Thyroid gland (tissue), 4 donors: ENCODE data around the gene SIGLEC15. TPM values are rescaled to one million over a fixed set of nuclear protein-coding genes. Genes with fewer than 3 reads are reported as not detected.

Source experiments
- DNase-seq, 2 donors: peaks; one replicate each; pipeline ENCODE4 v3.0.0-alpha.2; 2019
- H3K27ac ChIP-seq, 3 donors: fragments of 200-600 bp; sonication (generic); 1 replicate in 2 of 3; 2 replicates in 1 of 3; pipeline ENCODE4 v1.5.1; 2016 to 2019; ENCODE audit warnings: mild to moderate bottlenecking in 1 of 3, moderate library complexity in 1 of 3
- H3K27me3 ChIP-seq: fragments of 200-600 bp; sonication (generic); one replicate; pipeline ENCODE4 v1.5.1; 2019
- H3K36me3 ChIP-seq, 2 donors: fragments of 200-600 bp; sonication (generic); one replicate each; pipeline ENCODE4 v1.5.1; 2016 to 2019
- H3K4me1 ChIP-seq, 2 donors: fragments of 200-600 bp; sonication (generic); one replicate each; pipeline ENCODE4 v1.5.1; 2017 to 2019
- H3K4me3 ChIP-seq, 3 donors: fragments of 200-600 bp; sonication (generic); replicated peaks in 1 of 3; 1 replicate in 2 of 3; 2 replicates in 1 of 3; pipeline ENCODE4 v1.5.1; 2016; ENCODE audit warnings: mild to moderate bottlenecking in 1 of 3
- H3K9me3 ChIP-seq: fragments of 200-600 bp; sonication (generic); one replicate; pipeline ENCODE4 v1.5.1; 2017
- POLR2A ChIP-seq, 2 donors: fragments of 450-650 bp; IDR thresholded peaks; one replicate each; pipeline ENCODE4 v1.6.1; 2017; ENCODE audit warnings: antibody characterized with exemption in 2 of 2, mild to moderate bottlenecking in 2 of 2, moderate library complexity in 1 of 2
- WGBS, 2 donors: methylation state at CpG; one replicate each; pipeline ENCODE4 v1.1.5; 2017; 5-methylcytosine and 5-hydroxymethylcytosine counted together
- intact Hi-C: fragments of 100-400 bp; cut with DNase I; formaldehyde crosslinking; loops from one replicate; pipeline ENCODE4 v1.15.1; 2023
- total RNA-seq, 4 donors: library from RNA; depleted of rRNA; stranded (reverse); fragments of >200 nt; gene quantifications; one replicate each; pipeline ENCODE4 v1.2.3, GENCODE V29; 2016
- TF ChIP-seq, protein P1 (sequence below), 6 experiments: fragments of 200-600 bp in 3 of 6; fragments of 450-650 bp in 3 of 6; sonication (generic) in 3 of 6; IDR thresholded peaks; one replicate each; pipeline ENCODE4 v1.5.1; 2016 to 2019; ENCODE audit warnings: antibody characterized with exemption in 6 of 6, mild to moderate bottlenecking in 2 of 6, inconsistent platforms in 1 of 6, moderate library complexity in 1 of 6

The SIGLEC15 gene
- total RNA-seq, 4 donors from 2014 or later = 0.33 to 4.0 (median 0.54) TPM; not detected in 1

- H3K36me3 ChIP-seq = no peaks in the 10 kb centered on the region
- H3K27ac ChIP-seq = no peak overlapping the region
- no peak overlapping the region for H3K4me3 ChIP-seq
- intact Hi-C loops = no loop called here
- no peaks in the 10 kb centered on the region for H3K27me3 ChIP-seq
- no peaks in the 10 kb centered on the region for H3K9me3 ChIP-seq
- 60 to 65% methylated on average over 9 of the region's 9 CpGs for WGBS, 2 donors
- TF ChIP-seq, protein P1, sequence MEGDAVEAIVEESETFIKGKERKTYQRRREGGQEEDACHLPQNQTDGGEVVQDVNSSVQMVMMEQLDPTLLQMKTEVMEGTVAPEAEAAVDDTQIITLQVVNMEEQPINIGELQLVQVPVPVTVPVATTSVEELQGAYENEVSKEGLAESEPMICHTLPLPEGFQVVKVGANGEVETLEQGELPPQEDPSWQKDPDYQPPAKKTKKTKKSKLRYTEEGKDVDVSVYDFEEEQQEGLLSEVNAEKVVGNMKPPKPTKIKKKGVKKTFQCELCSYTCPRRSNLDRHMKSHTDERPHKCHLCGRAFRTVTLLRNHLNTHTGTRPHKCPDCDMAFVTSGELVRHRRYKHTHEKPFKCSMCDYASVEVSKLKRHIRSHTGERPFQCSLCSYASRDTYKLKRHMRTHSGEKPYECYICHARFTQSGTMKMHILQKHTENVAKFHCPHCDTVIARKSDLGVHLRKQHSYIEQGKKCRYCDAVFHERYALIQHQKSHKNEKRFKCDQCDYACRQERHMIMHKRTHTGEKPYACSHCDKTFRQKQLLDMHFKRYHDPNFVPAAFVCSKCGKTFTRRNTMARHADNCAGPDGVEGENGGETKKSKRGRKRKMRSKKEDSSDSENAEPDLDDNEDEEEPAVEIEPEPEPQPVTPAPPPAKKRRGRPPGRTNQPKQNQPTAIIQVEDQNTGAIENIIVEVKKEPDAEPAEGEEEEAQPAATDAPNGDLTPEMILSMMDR (IDR thresholded peaks at IDR 0.05) = no peak
- TF ChIP-seq POLR2A (IDR thresholded peaks at IDR 0.05) = no peak
- no peaks in the 10 kb centered on the region for H3K4me1 ChIP-seq
- no peak for DNase-seq
Observed at GRCh38 chr18:45783097-45784075, 42.1 kb upstream of the SIGLEC15 start.

DNA sequence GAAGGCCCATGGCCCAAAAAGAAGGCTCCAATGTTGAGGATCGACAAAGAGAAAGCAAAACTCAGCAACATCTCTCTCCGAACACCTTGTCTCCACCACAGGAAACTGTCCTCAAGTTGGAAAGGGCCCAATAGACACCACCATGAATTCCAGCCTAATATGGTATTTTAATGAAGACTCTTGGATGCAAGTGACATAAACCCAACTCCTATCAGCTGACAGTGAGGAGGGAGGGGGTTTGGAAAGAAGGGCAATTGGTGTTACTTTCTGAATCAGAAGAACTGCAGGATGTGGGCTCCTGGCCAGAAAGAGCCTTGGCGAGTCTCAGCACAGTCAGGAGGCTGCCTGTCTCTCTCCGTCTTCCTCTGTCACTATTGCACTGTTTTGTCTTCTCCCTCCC, 40.3 kb upstream of the SIGLEC15 start:
- H3K27ac ChIP-seq = no peak overlapping the region
- H3K9me3 ChIP-seq = no peaks in the 10 kb centered on the region
- TF ChIP-seq POLR2A (IDR thresholded peaks at IDR 0.05) = no peak
- TF ChIP-seq, protein P1 (IDR thresholded peaks at IDR 0.05) = no peak
- H3K36me3 ChIP-seq = no peaks in the 10 kb centered on the region
- no peak overlapping the region for H3K4me3 ChIP-seq
- no peaks in the 10 kb centered on the region for H3K27me3 ChIP-seq
- no peaks in the 10 kb centered on the region for H3K4me1 ChIP-seq
- intact Hi-C loops = no loop called here
- WGBS, 2 donors = 66 to 69% methylated on average over 4 of the region's 4 CpGs
- DNase-seq = no peak

DNA sequence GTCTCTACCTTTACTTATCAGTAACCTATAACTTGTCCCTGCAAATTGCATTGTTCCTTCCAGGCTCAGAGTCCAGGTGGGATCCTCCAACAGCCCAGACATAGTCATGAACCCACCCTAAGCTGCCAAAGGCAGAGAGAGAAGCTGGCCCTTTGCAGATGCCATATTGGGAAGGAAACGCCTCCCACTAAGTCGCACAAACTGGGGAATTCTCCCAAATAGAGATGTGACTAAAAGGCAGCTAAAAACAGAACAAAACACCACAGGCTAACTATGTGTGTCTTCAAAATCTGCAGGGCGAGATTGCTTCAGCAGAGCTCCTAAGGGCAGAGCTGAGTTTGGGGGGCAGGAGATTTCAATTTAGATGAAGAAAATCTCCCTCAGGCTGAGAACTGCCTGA, 38.5 kb upstream of the SIGLEC15 start:
- TF ChIP-seq, protein P1 (IDR thresholded peaks at IDR 0.05) = no peak
- no peak for TF ChIP-seq POLR2A (IDR thresholded peaks at IDR 0.05)
- no peaks in the 10 kb centered on the region for H3K36me3 ChIP-seq
- no peaks in the 10 kb centered on the region for H3K9me3 ChIP-seq
- intact Hi-C loops = no loop called here
- no peak overlapping the region for H3K27ac ChIP-seq
- H3K4me3 ChIP-seq = no peak overlapping the region
- no peak for DNase-seq
- 94 to 95% methylated on average over 3 of the region's 3 CpGs for WGBS, 2 donors
- H3K4me1 ChIP-seq = no peaks in the 10 kb centered on the region
- H3K27me3 ChIP-seq = no peaks in the 10 kb centered on the region

DNA sequence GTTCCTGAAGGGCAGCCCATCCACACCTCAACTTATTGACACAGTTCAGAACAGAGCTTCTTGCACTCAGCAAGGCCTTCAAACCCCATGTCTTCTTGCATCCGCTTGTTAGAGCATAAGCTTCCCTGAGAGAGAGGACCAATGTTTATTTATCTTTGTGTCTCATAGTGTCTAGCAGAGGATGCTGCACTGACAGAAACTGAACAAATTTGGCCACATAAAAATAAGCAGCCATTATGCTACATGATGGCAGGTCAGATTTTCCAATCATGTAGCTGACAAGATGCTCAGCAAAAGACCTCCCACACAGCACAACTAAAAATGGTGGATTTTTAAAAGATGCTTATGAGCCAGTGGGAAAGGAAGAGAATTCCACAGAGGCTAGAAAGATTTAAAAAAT, 38.1 kb upstream of the SIGLEC15 start:
- H3K36me3 ChIP-seq = no peaks in the 10 kb centered on the region
- no peak for TF ChIP-seq POLR2A (IDR thresholded peaks at IDR 0.05)
- TF ChIP-seq, protein P1 (IDR thresholded peaks at IDR 0.05) = no peak
- no peaks in the 10 kb centered on the region for H3K9me3 ChIP-seq
- H3K27me3 ChIP-seq = no peaks in the 10 kb centered on the region
- 100% methylated on average over 1 of the region's 1 CpG for WGBS, 2 donors
- H3K4me1 ChIP-seq = no peaks in the 10 kb centered on the region
- no peak for DNase-seq
- no peak overlapping the region for H3K4me3 ChIP-seq
- intact Hi-C loops = no loop called here
- no peak overlapping the region for H3K27ac ChIP-seq

GRCh38 chr18:45788861-45789260, 36.6 kb upstream of the SIGLEC15 start:
- intact Hi-C loops = no loop called here
- H3K9me3 ChIP-seq = no peaks in the 10 kb centered on the region
- H3K4me1 ChIP-seq = no peaks in the 10 kb centered on the region
- H3K4me3 ChIP-seq = no peak overlapping the region
- no peak overlapping the region for H3K27ac ChIP-seq
- 91 to 98% methylated on average over 3 of the region's 3 CpGs for WGBS, 2 donors
- DNase-seq = no peak
- H3K27me3 ChIP-seq = no peaks in the 10 kb centered on the region
- no peaks in the 10 kb centered on the region for H3K36me3 ChIP-seq
- TF ChIP-seq, protein P1 (IDR thresholded peaks at IDR 0.05) = no peak
- no peak for TF ChIP-seq POLR2A (IDR thresholded peaks at IDR 0.05)
